Osteoblast (primary cell): ENCODE results near the gene ASPG. TPM values are rescaled to one million over a fixed set of nuclear protein-coding genes. Genes with fewer than 3 reads are reported as not detected.

Experiments
- DNase-seq: peaks from one replicate; pipeline ENCODE4 v3.0.0; 2011; ENCODE audit warnings: low spot score, mixed read lengths; ENCODE audit not compliant: insufficient read length; ENCODE audit errors: missing footprints
- H2AFZ ChIP-seq: 2 replicates; pipeline ENCODE4 v1.6.0; 2011; ENCODE audit warnings: mild to moderate bottlenecking, low read length
- H3K27ac ChIP-seq: 2 replicates; pipeline ENCODE4 v1.5.1; 2011; ENCODE audit warnings: mild to moderate bottlenecking, low read depth, low read length, moderate library complexity
- H3K27me3 ChIP-seq: 2 replicates; pipeline ENCODE4 v1.6.0; 2012; ENCODE audit warnings: mild to moderate bottlenecking, control low read depth, inconsistent platforms, low read length, moderate library complexity; ENCODE audit not compliant: insufficient read depth
- H3K36me3 ChIP-seq: 2 replicates; pipeline ENCODE4 v1.5.1; 2011; ENCODE audit warnings: mild to moderate bottlenecking, low read length, control low read depth, moderate library complexity; ENCODE audit not compliant: insufficient read depth
- H3K4me1 ChIP-seq: 2 replicates; pipeline ENCODE4 v1.5.1; 2011; ENCODE audit warnings: mild to moderate bottlenecking, low read length, control low read depth, moderate library complexity; ENCODE audit not compliant: insufficient read depth
- H3K4me2 ChIP-seq: 2 replicates; pipeline ENCODE4 v1.6.0; 2011; ENCODE audit warnings: mild to moderate bottlenecking, low read length; ENCODE audit not compliant: insufficient read depth
- H3K4me3 ChIP-seq: fragments of 200-600 bp; sonication (generic); 3 replicates; pipeline ENCODE4 v1.5.1; 2012; ENCODE audit warnings: mild to moderate bottlenecking, low read length, inconsistent platforms; ENCODE audit not compliant: insufficient read depth
- H3K79me2 ChIP-seq: 2 replicates; pipeline ENCODE4 v1.6.0; 2012; ENCODE audit warnings: mild to moderate bottlenecking, low read length, control low read depth, inconsistent platforms; ENCODE audit not compliant: insufficient read depth
- H3K9me3 ChIP-seq: 2 replicates; pipeline ENCODE4 v1.5.1; 2011; ENCODE audit warnings: low read depth, low read length, control low read depth
- H4K20me1 ChIP-seq: 2 replicates; pipeline ENCODE4 v1.6.0; 2012; ENCODE audit warnings: mild to moderate bottlenecking, low read length, control low read depth; ENCODE audit not compliant: insufficient read depth
- total RNA-seq: library from RNA; depleted of rRNA; stranded (reverse); fragments of >200 nt; gene quantifications from 2 replicates; pipeline ENCODE4 v1.2.3, GENCODE V29; 2012
- TF ChIP-seq, protein P1 (sequence below): IDR thresholded peaks from 2 replicates; pipeline ENCODE4 v1.5.1; 2011; ENCODE audit warnings: mild to moderate bottlenecking, low read depth, low read length, moderate library complexity; ENCODE audit errors: extremely low read depth

The ASPG gene
- total RNA-seq, 1 donor = not detected

DNA sequence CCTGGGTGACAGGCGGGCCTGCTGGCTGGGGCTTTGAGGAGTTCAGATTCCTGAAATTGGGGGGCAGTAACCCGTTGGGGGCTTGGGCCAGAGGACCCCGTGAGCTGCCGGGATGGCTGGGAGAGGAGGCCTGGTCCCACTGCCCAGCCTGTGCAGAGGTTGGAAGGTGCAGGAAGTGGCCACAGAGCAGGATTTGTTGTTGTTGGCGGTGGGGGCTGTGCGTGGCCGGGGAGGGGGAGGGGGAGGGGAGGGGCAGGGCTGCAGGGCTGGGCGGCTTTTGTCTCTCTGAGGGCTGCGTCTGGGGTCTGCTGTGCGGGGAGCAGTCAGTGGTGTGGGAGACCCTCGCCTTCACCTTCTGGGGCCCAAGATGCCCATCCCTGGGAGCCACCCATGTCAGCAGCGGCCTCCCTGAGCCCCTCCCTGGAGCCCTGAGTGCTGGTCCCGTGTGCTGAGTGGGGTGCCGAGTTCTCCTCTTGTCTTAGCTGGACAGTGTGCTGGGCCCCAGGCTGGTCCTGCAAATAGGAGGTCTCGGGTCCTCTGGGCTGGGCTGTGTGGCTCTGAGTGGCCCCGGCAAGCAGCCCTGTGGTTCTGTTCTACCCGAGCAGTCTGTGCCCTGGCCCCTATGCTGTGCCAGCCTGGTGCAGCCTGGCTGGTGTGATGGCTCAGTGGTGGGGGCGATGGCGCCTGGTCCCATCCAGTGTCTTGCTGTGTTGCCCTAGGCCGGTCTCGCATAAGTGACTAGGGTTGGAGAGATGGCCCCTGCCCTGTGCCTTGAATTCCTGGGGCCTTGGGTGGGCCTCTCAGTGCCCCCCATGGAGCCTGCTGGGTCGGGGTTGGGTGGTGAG is 63.2 kb downstream of the ASPG start:
- Histone ChIP-seq H3K27ac (no peak overlapping the region), H3K4me3 (no peak overlapping the region), H3K27me3 (no peaks in the 10 kb centered on the region), H3K36me3 (no peaks in the 10 kb centered on the region), H3K4me1 (no peaks in the 10 kb centered on the region), H3K79me2 (no peaks in the 10 kb centered on the region), H3K9me3 (no peaks in the 10 kb centered on the region), H4K20me1 (no peaks in the 10 kb centered on the region), H3K4me2 (no peak overlapping the region), H2AFZ (no peak overlapping the region)
- TF ChIP-seq, protein P1, sequence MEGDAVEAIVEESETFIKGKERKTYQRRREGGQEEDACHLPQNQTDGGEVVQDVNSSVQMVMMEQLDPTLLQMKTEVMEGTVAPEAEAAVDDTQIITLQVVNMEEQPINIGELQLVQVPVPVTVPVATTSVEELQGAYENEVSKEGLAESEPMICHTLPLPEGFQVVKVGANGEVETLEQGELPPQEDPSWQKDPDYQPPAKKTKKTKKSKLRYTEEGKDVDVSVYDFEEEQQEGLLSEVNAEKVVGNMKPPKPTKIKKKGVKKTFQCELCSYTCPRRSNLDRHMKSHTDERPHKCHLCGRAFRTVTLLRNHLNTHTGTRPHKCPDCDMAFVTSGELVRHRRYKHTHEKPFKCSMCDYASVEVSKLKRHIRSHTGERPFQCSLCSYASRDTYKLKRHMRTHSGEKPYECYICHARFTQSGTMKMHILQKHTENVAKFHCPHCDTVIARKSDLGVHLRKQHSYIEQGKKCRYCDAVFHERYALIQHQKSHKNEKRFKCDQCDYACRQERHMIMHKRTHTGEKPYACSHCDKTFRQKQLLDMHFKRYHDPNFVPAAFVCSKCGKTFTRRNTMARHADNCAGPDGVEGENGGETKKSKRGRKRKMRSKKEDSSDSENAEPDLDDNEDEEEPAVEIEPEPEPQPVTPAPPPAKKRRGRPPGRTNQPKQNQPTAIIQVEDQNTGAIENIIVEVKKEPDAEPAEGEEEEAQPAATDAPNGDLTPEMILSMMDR = no peak
- peak; percentile 91 for DNase-seq

- H3K27me3 ChIP-seq = no peaks in the 10 kb centered on the region
- TF ChIP-seq, protein P1 = no peak
- no peak for DNase-seq
- no peak overlapping the region for H3K27ac ChIP-seq
- H3K4me1 ChIP-seq = no peaks in the 10 kb centered on the region
- H3K36me3 ChIP-seq = no peaks in the 10 kb centered on the region
- no peak overlapping the region for H3K4me3 ChIP-seq
- H3K79me2 ChIP-seq = no peaks in the 10 kb centered on the region
- H2AFZ ChIP-seq = no peak overlapping the region
- H3K4me2 ChIP-seq = no peak overlapping the region
- H4K20me1 ChIP-seq = no peaks in the 10 kb centered on the region
- H3K9me3 ChIP-seq = no peaks in the 10 kb centered on the region
Measured at GRCh38 chr14:104149278-104149595, 63.7 kb downstream of the ASPG start.

DNA sequence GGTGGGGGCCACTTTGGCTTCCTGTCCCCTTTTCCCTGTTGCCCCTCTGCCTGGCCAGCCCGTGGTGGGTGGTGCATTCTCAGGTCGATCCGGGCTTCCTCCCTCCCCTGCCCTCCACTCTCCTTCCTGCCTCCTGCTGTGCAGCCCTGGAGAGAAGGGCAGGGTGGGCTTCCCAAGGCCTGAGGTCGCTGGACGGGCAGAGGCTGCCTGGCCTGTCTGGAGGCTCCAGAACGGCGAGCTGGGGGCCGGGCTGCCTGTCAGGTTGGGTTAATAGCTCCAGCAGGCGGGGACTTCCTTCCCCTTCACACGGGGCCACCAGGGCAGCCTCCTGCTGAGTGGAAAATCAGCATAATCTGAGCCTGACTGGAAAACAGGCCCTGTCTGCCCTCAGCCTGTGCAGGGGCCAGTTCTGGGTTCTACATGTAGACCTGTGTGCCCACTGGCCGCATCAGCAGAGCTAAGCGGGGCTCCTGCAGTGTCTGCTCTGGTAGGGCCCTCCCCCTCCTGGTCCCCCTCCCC is 64.2 kb downstream of the ASPG start:
- Histone ChIP-seq H3K4me3 (no peak overlapping the region), H3K27ac (no peak overlapping the region), H4K20me1 (no peaks in the 10 kb centered on the region), H3K27me3 (no peaks in the 10 kb centered on the region), H3K4me1 (no peaks in the 10 kb centered on the region), H3K9me3 (no peaks in the 10 kb centered on the region), H3K79me2 (no peaks in the 10 kb centered on the region), H2AFZ (no peak overlapping the region), H3K36me3 (no peaks in the 10 kb centered on the region), H3K4me2 (no peak overlapping the region)
- DNase-seq = no peak
- TF ChIP-seq, protein P1 = no peak

GRCh38 chr14:104150136-104151025 is 64.9 kb downstream of the ASPG start:
- H3K9me3 ChIP-seq = no peaks in the 10 kb centered on the region
- no peak overlapping the region for H2AFZ ChIP-seq
- TF ChIP-seq, protein P1 = no peak
- H3K27ac ChIP-seq = no peak overlapping the region
- H3K4me3 ChIP-seq = no peak overlapping the region
- H3K27me3 ChIP-seq = no peaks in the 10 kb centered on the region
- H3K4me2 ChIP-seq = no peak overlapping the region
- H3K36me3 ChIP-seq = no peaks in the 10 kb centered on the region
- DNase-seq = no peak
- no peaks in the 10 kb centered on the region for H3K79me2 ChIP-seq
- H4K20me1 ChIP-seq = no peaks in the 10 kb centered on the region
- no peaks in the 10 kb centered on the region for H3K4me1 ChIP-seq
